NCI-H774 (cell line): ENCODE results near the gene VPS18.

Source experiments
- DNase-seq: peaks from one replicate; lab custom pipeline; 2025; lab: John Stamatoyannopoulos, UW

The VPS18 gene

GRCh38 chr15:40936709-40937666, 42.7 kb downstream of the VPS18 start:
- no peak for DNase-seq

- no peak for DNase-seq
These were observed 43.7 kb downstream of the VPS18 start for GRCh38 chr15:40937762-40938535.

- no peak for DNase-seq
These were observed 44.3 kb downstream of the VPS18 start for GRCh38 chr15:40938536-40938870.

GRCh38 chr15:40940296-40940801, 46.1 kb downstream of the VPS18 start:
- no peak for DNase-seq

- no peak for DNase-seq
These were observed 46.8 kb downstream of the VPS18 start for GRCh38 chr15:40941068-40941527.

GRCh38 chr15:40941528-40942336, 47.5 kb downstream of the VPS18 start:
- DNase-seq = peak; percentile 77

- DNase-seq = no peak
These were observed 48.1 kb downstream of the VPS18 start for GRCh38 chr15:40942337-40942854.

- DNase-seq = no peak
These were observed 48.6 kb downstream of the VPS18 start for GRCh38 chr15:40942878-40943277.

GRCh38 chr15:40943764-40944365, 49.6 kb downstream of the VPS18 start:
- no peak for DNase-seq

- peak; percentile 78 for DNase-seq
These were observed 50.5 kb downstream of the VPS18 start for GRCh38 chr15:40944510-40945296.

GRCh38 chr15:40948706-40949473, 54.6 kb downstream of the VPS18 start:
- DNase-seq = no peak

GRCh38 chr15:40949756-40950207, 55.5 kb downstream of the VPS18 start:
- DNase-seq = no peak

GRCh38 chr15:40951764-40952163, 57.5 kb downstream of the VPS18 start:
- no peak for DNase-seq

- no peak for DNase-seq
These were observed 58.2 kb downstream of the VPS18 start for GRCh38 chr15:40952301-40952900.

GRCh38 chr15:40952901-40953712, 58.9 kb downstream of the VPS18 start, which contains the start of gene CHAC1:
CHAC1 (plus strand) TSS chr15:40953471; CDS start chr15:40953584, 113 bp downstream.
- peak; percentile 94 for DNase-seq
